BLaER1 treated with 17β-estradiol and CSF1 and Interleukin-3, amounts not matched to agents 10 nM and 100 nM (cell line): ENCODE results near the gene GNG7.

Source experiments
- H3K27ac ChIP-seq, 11 experiments: shearing (Covaris generic); formaldehyde crosslinking; 2 replicates each; pipeline ENCODE4 v1.8.1; 2022
- H3K27me3 ChIP-seq, 11 experiments: shearing (Covaris generic); formaldehyde crosslinking; 2 replicates each; pipeline ENCODE4 v1.8.1; 2022
- H3K36me3 ChIP-seq, 11 experiments: shearing (Covaris generic); formaldehyde crosslinking; 2 replicates each; pipeline ENCODE4 v1.8.1; 2022
- H3K4me1 ChIP-seq, 10 experiments: shearing (Covaris generic); formaldehyde crosslinking; 2 replicates each; pipeline ENCODE4 v1.8.1; 2022
- H3K4me2 ChIP-seq, 11 experiments: shearing (Covaris generic); formaldehyde crosslinking; 2 replicates each; pipeline ENCODE4 v1.8.1; 2022
- H3K4me3 ChIP-seq, 10 experiments: shearing (Covaris generic); formaldehyde crosslinking; 2 replicates each; pipeline ENCODE4 v1.8.1; 2022
- H3K9ac ChIP-seq, 11 experiments: shearing (Covaris generic); formaldehyde crosslinking; 2 replicates each; pipeline ENCODE4 v1.8.1; 2022
- H3K9me3 ChIP-seq, 11 experiments: shearing (Covaris generic); formaldehyde crosslinking; replicated peaks in 1 of 11; 2 replicates each; pipeline ENCODE4 v1.8.1; 2022
- H4K20me1 ChIP-seq, 11 experiments: shearing (Covaris generic); formaldehyde crosslinking; 2 replicates each; pipeline ENCODE4 v1.8.1; 2022
- Cebpa-rat ChIP-seq, 11 experiments: shearing (Covaris generic); IDR thresholded peaks; 2 replicates each; pipeline ENCODE4 v1.8.1; 2022

The GNG7 gene

DNA sequence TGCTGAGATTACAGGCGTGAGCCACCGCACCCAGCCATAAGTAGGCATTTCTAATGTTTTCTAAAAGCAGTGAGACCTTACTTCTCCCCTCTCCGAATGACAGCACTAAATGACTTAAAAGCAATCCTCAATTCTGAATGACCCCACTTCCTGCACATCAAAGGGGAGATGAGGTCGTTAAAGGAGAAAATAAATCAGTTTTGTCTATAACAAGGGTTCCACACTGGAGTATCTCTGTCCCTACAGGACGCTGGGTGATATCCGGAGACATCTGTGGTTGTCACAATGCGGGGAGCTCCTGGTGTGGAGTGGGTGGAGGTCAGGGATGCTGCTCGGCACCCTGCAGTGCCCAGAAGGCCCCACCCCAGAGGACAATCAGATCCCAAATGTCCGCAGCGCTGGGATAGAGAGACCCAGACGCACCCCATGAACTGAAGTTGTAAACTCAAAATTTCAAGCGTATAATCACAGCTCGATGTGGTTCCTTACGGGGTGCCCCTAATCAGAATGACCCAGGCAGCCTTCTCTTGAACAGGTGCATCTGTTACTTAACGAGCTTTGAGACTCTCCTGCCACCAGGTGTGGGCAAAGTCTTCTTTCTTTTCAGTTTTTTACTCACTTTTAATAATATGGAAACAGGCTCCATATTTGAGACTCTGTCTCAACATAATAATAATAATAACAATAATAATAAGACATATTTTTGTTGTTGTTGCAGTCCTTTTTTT, 2.9 kb downstream of the GNG7 start:
- Histone ChIP-seq H3K9ac (peak overlapping the region in 8 of 11 experiments; percentile 3 to 67 (median 50); a peak in 10 of 22 replicates), H3K27me3 (no peaks in the 10 kb centered on the region), H4K20me1 (peaks cover 0 to 18% (median 0%) of the 10 kb centered on the region in 11 experiments; a peak in 3 of 22 replicates), H3K27ac (peak overlapping the region in 8 of 11 experiments; percentile 19 to 99 (median 95); a peak in 12 of 22 replicates), H3K36me3 (no peaks in the 10 kb centered on the region), H3K4me2 (peak overlapping the region; percentile 77 to 99 (median 93)), H3K4me1 (peaks cover 68 to 83% (median 76%) of the 10 kb centered on the region in 10 experiments), H3K9me3 (no peaks in the 10 kb centered on the region), H3K4me3 (peak overlapping the region in 6 of 10 experiments; percentile 3 to 79 (median 41); a peak in 6 of 20 replicates)
- no peak for TF ChIP-seq Cebpa-rat (IDR thresholded peaks at IDR 0.05)

DNA sequence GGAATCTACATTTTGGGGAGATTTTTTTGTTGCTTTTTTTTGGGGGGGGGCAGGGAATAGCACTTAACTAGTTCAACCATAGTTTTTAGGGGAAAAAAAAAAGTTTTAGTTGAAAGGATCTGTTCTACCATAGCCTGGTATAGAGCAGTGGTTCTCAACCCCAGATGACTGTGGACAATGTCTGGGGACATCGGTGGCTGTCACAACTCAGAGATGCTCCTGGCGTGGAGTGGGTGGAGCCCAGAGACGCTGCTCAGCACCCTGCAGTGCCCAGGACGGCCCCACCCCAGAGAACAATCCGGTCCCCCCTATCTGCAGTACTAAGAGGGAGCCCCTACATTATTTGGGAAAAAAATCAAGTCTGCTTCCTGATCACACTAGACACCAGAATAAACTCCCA, 8.3 kb downstream of the GNG7 start:
- peaks cover 0 to 36% (median 26%) of the 10 kb centered on the region in 11 experiments; a peak in 17 of 22 replicates for H3K36me3 ChIP-seq
- peak overlapping the region in 10 of 11 experiments; percentile 71 to 99 (median 94); a peak in 20 of 22 replicates for H3K27ac ChIP-seq
- peak overlapping the region; percentile 60 to 89 (median 84); a peak in 20 of 22 replicates for H3K9ac ChIP-seq
- H3K4me3 ChIP-seq: peak overlapping the region in 4 of 10 experiments; percentile 8 to 44 (median 24); a peak in 5 of 20 replicates
- peaks cover 0 to 29% (median 10%) of the 10 kb centered on the region in 11 experiments; a peak in 14 of 22 replicates for H3K9me3 ChIP-seq
- no peak for TF ChIP-seq Cebpa-rat (IDR thresholded peaks at IDR 0.05)
- peaks cover 57 to 77% (median 66%) of the 10 kb centered on the region in 10 experiments for H3K4me1 ChIP-seq
- H4K20me1 ChIP-seq: no peaks in the 10 kb centered on the region
- peak overlapping the region; percentile 74 to 99 (median 91) for H3K4me2 ChIP-seq
- H3K27me3 ChIP-seq: no peaks in the 10 kb centered on the region

DNA sequence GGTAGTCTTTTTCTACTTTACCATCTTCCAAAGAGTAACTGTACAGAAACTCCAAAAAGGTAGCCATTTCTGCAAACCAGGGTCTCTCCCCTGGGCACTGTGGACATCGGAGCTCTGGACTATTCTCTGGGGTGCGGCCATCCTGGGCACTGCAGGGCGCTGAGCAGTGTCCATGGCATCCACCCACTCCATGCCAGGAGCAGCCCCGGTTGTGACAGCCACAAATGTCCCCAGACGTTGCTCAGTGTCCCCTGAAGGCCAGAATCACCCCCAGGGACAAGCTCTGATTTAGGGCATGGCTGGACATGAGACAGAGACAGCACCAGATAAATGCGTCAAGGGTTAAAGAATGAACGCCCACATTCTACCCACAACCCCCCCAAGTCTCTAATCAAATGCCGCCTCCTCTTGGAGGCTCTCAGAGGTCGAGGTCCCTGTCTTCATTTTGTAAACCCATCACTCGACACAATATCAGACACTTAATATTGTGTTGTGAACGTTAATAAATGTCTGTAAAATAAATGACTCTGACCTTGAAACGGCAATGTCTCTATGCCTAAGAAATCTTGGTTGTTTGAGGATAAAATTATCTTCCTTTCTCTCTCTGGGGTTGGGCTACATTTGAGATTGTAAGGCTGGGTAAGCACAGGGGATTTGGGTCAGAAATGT, 8.9 kb downstream of the GNG7 start:
- H3K4me3 ChIP-seq: peak overlapping the region in 3 of 10 experiments; percentile 15 to 44 (median 34); a peak in 3 of 20 replicates
- H3K27me3 ChIP-seq: no peaks in the 10 kb centered on the region
- H3K9ac ChIP-seq: peak overlapping the region in 10 of 11 experiments; percentile 64 to 89 (median 85); a peak in 18 of 22 replicates
- peak overlapping the region; percentile 74 to 99 (median 91) for H3K4me2 ChIP-seq
- peaks cover 0 to 31% (median 10%) of the 10 kb centered on the region in 11 experiments; a peak in 16 of 22 replicates for H3K9me3 ChIP-seq
- H3K27ac ChIP-seq: peak overlapping the region in 10 of 11 experiments; percentile 71 to 99 (median 94); a peak in 18 of 22 replicates
- no peak for TF ChIP-seq Cebpa-rat (IDR thresholded peaks at IDR 0.05)
- H3K36me3 ChIP-seq: peaks cover 0 to 42% (median 30%) of the 10 kb centered on the region in 11 experiments; a peak in 17 of 22 replicates
- no peaks in the 10 kb centered on the region for H4K20me1 ChIP-seq
- H3K4me1 ChIP-seq: peaks cover 51 to 71% (median 60%) of the 10 kb centered on the region in 10 experiments

DNA sequence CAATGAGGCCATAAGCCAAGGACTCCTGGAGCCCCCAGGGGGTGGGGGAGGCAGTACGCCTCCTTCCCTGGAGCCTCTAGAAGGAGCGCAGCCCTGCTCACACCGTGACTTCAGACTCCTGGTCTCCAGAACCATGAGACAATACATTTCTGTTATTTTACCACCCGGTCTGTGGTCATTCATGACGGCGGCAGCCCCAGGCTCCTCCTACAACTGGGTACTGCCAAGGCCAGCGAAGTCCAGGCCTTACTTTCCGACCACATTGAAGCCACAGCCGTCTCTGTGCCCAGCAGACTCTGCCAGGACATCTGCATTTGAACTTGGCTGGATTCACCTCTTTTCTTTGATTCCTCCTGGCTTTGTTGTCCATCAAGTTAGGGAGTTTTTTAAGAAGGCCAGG, 10.5 kb downstream of the GNG7 start:
- Histone ChIP-seq H3K4me2 (0 out of 22 replicates have a peak overlapping the region, but pooled peaks of 1 of the 11 experiments have one; percentile 20), H3K36me3 (peaks cover 0 to 59% (median 46%) of the 10 kb centered on the region in 11 experiments; a peak in 17 of 22 replicates), H3K4me1 (peaks cover 38 to 54% (median 44%) of the 10 kb centered on the region in 10 experiments), H3K4me3 (no peak overlapping the region), H3K9ac (no peak overlapping the region), H3K27me3 (no peaks in the 10 kb centered on the region), H4K20me1 (no peaks in the 10 kb centered on the region), H3K27ac (peak overlapping the region in 4 of 11 experiments; percentile 34 to 98 (median 40); a peak in 2 of 22 replicates), H3K9me3 (peaks cover 0 to 48% (median 26%) of the 10 kb centered on the region in 11 experiments; a peak in 17 of 22 replicates)
- no peak for TF ChIP-seq Cebpa-rat (IDR thresholded peaks at IDR 0.05)

DNA sequence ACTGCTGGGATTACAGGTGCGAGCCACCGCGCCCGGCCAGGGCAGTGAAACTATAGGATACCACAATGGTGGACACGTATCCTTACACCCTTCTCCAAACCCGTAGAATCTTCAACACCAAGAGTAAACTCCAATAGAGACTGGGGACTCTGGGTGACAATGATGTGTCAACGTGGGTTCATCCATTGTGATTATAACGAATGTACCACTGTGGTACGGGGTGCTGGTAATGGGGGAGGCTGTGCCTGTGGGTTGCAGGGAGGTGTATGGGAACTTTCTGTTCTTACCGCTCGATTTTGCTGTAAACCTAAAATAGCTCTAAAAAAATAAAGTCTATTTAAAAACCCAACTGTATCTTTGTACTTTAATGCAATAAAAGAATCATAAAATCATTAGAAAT, 11.6 kb downstream of the GNG7 start:
- Histone ChIP-seq H3K27ac (0 out of 22 replicates have a peak overlapping the region, but pooled peaks of 1 of the 11 experiments have one; percentile 7), H3K9me3 (peaks cover 0 to 58% (median 37%) of the 10 kb centered on the region in 11 experiments; a peak in 17 of 22 replicates), H4K20me1 (no peaks in the 10 kb centered on the region), H3K27me3 (no peaks in the 10 kb centered on the region), H3K9ac (no peak overlapping the region), H3K36me3 (peaks cover 0 to 68% (median 55%) of the 10 kb centered on the region in 11 experiments; a peak in 17 of 22 replicates), H3K4me3 (no peak overlapping the region), H3K4me1 (peaks cover 27 to 44% (median 34%) of the 10 kb centered on the region in 10 experiments), H3K4me2 (no peak overlapping the region)
- no peak for TF ChIP-seq Cebpa-rat (IDR thresholded peaks at IDR 0.05)

DNA sequence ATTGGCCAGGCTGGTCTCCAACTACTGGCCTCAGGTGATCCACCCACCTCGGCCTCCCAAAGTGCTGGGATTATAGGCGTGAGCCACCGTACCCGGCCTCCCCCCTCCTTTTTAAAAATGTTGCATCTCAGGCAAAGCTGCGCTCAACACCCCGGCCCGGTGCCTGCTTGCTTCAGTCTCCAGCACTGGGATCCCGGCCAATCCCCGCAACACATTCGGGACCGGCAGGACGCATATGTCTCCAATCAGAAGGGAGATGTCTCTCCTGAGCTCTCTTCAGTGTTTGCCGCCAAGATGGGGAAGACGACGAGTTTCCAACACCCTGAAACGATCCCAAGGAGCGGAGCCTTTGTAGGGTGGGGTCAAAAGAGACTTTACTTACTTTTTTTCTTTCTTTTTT, 16.1 kb downstream of the GNG7 start:
- Histone ChIP-seq H4K20me1 (no peaks in the 10 kb centered on the region; a peak in 1 of 22 replicates), H3K4me2 (peak overlapping the region in 2 of 11 experiments; percentile 13 to 35; a peak in 1 of 22 replicates), H3K9ac (no peak overlapping the region; a peak in 1 of 22 replicates), H3K27ac (peak overlapping the region in 1 of 11 experiments; percentile 59; a peak in 2 of 22 replicates), H3K27me3 (no peaks in the 10 kb centered on the region), H3K4me3 (no peak overlapping the region), H3K36me3 (peaks cover 0 to 94% (median 80%) of the 10 kb centered on the region in 11 experiments; a peak in 17 of 22 replicates), H3K4me1 (peaks cover 9 to 32% (median 14%) of the 10 kb centered on the region in 10 experiments), H3K9me3 (peaks cover 0 to 79% (median 53%) of the 10 kb centered on the region in 11 experiments; a peak in 17 of 22 replicates)
- no peak for TF ChIP-seq Cebpa-rat (IDR thresholded peaks at IDR 0.05)

DNA sequence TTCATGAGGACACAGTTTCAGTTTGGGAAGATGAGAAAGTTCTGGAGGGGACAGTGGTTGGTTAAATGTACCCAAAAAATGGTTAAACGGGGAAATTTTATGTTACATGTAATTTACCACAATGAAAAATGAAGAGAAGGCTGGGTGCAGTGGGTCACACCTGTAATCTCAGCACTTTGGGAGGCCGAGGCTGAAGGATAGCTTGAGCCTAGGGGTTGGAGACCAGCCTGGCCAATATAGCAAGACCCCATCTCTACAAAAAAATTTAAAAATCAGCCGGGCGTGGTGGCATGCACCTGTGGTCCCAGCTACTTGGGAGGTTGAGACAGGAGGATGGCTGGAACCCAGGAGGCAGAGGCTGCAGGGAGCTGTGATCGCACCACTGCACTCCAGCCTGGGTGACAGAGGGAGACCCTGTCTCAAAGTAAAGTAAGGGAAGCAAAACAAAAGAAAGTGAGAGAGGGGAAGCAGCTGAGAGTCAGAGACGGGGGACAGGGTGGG, 17.2 kb downstream of the GNG7 start:
- peaks cover 18 to 37% (median 25%) of the 10 kb centered on the region in 10 experiments for H3K4me1 ChIP-seq

More for the DNA sequence above, 17.2 kb downstream of the GNG7 start:
- no peaks in the 10 kb centered on the region; a peak in 1 of 22 replicates for H4K20me1 ChIP-seq
- H3K4me2 ChIP-seq: peak overlapping the region in 5 of 11 experiments; percentile 13 to 35 (median 30); a peak in 7 of 22 replicates
- H3K27me3 ChIP-seq: no peaks in the 10 kb centered on the region
- peaks cover 0 to 70% (median 47%) of the 10 kb centered on the region in 11 experiments; a peak in 16 of 22 replicates for H3K9me3 ChIP-seq
- H3K36me3 ChIP-seq: peaks cover 0 to 83% (median 68%) of the 10 kb centered on the region in 11 experiments; a peak in 17 of 22 replicates
- no peak for TF ChIP-seq Cebpa-rat (IDR thresholded peaks at IDR 0.05)
- peak overlapping the region in 8 of 11 experiments; percentile 12 to 59 (median 48); a peak in 11 of 22 replicates for H3K27ac ChIP-seq
- H3K9ac ChIP-seq: peak overlapping the region in 1 of 11 experiments; percentile 39; a peak in 1 of 22 replicates
- no peak overlapping the region for H3K4me3 ChIP-seq
